ENCODE measurements around the gene ELOVL2. TPM values are rescaled to one million over a fixed set of nuclear protein-coding genes. Genes with fewer than 3 reads are reported as not detected.

The ELOVL2 gene
- total RNA-seq, 4 donors from 2014 or later = 0.40 to 0.87 (median 0.62) TPM; not detected in 1

- no peaks in the 10 kb centered on the region for H3K36me3 ChIP-seq
- peaks cover 23% of the 10 kb centered on the region for H3K27me3 ChIP-seq
- no peak for ATAC-seq
- no peaks in the 10 kb centered on the region for H3K4me1 ChIP-seq
- no peaks in the 10 kb centered on the region for H3K9me3 ChIP-seq
- TF ChIP-seq POLR2A (IDR thresholded peaks at IDR 0.05) (no peak), POLR2AphosphoS5 (IDR thresholded peaks at IDR 0.05) (no peak), EP300 (IDR thresholded peaks at IDR 0.05) (no peak), CTCF (IDR thresholded peaks at IDR 0.05) (no peak)
- 89 to 97% methylated on average over 4 of the region's 4 CpGs for WGBS, 2 donors (ENCODE audit: low coverage in 1 of 2)
- H3K27ac ChIP-seq = no peak overlapping the region
- no peak overlapping the region for H3K4me3 ChIP-seq
These were observed 13.2 kb downstream of the ELOVL2 start for GRCh38 chr6:11030904-11031303.

DNA sequence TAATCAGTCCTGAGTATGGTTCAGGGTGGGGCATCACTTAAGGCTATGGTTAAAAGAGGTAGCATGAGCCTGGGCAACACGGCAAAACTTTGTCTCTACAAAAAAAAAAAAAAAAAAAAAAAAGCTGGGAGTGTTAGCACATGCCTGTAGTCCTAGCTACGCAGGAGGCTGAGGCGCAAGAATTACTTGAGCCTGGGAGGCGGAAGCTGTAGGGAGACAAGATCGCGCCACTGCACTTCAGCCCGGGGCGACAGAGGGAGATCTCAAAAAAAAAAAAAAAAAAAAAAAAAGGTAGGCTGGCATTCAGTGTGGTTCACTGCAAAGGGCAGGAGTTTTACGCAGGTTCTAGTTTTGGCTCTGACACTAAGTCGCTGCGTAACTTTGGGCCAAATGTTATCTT, 15.1 kb downstream of the ELOVL2 start:
- Histone ChIP-seq H3K36me3 (no peaks in the 10 kb centered on the region), H3K27ac (no peak overlapping the region), H3K9me3 (no peaks in the 10 kb centered on the region), H3K4me3 (no peak overlapping the region), H3K4me1 (no peaks in the 10 kb centered on the region), H3K27me3 (peaks cover 17% of the 10 kb centered on the region)
- no peak for TF ChIP-seq POLR2A (IDR thresholded peaks at IDR 0.05)
- TF ChIP-seq EP300 (IDR thresholded peaks at IDR 0.05) = no peak
- WGBS, 2 donors (ENCODE audit: low coverage in 1 of 2) = 94 to 100% methylated on average over 3 to 11 of the region's 11 CpGs
- ATAC-seq = no peak

DNA sequence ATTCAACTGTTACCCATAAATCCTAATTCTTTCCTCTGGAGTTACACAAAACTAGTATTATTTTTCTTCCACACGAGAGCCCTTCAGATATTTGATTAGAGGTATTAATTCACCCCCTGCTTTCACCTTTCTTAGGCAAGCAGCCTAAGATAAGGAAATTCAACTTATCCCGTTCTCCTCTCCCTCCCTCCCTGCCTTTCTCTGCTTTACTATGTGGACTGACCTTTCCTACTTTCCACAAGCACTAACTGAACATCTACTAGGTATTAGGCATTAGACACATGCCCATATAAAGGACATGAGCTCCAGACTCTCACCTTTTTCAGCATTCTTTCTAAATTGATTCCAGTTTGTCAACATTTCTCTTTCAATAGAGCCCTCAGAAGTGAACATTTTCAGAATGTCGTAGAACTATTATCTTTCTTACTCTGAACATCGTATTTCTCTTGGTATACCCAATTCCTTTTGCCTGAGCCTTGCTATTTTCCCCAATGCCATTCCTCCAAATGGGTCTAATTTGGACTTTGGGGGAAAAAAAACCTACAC, 16.5 kb downstream of the ELOVL2 start:
- no peak for TF ChIP-seq POLR2A (IDR thresholded peaks at IDR 0.05)
- TF ChIP-seq EP300 (IDR thresholded peaks at IDR 0.05) = no peak
- TF ChIP-seq CTCF (IDR thresholded peaks at IDR 0.05) = no peak
- TF ChIP-seq POLR2AphosphoS5 (IDR thresholded peaks at IDR 0.05) = no peak
- ATAC-seq = no peak
- WGBS, 2 donors (ENCODE audit: low coverage in 1 of 2) = 90 to 92% methylated on average over 4 of the region's 4 CpGs
- Histone ChIP-seq H3K4me1 (no peaks in the 10 kb centered on the region), H3K9me3 (no peaks in the 10 kb centered on the region), H3K27me3 (peaks cover 17% of the 10 kb centered on the region), H3K36me3 (no peaks in the 10 kb centered on the region), H3K4me3 (no peak overlapping the region), H3K27ac (no peak overlapping the region)

GRCh38 chr6:11025921-11026635, 18.0 kb downstream of the ELOVL2 start:
- TF ChIP-seq POLR2AphosphoS5 (IDR thresholded peaks at IDR 0.05) (no peak), EP300 (IDR thresholded peaks at IDR 0.05) (no peak), POLR2A (IDR thresholded peaks at IDR 0.05) (no peak), CTCF (IDR thresholded peaks at IDR 0.05) (no peak)
- no peak for ATAC-seq
- WGBS, 2 donors (ENCODE audit: low coverage in 1 of 2) = 39 to 51% methylated on average over 9 to 10 of the region's 10 CpGs
- Histone ChIP-seq H3K9me3 (no peaks in the 10 kb centered on the region), H3K4me3 (no peak overlapping the region), H3K27ac (no peak overlapping the region), H3K36me3 (no peaks in the 10 kb centered on the region), H3K4me1 (peaks cover 0 to 13% (median 0%) of the 10 kb centered on the region in 3 donors), H3K27me3 (peaks cover 17% of the 10 kb centered on the region)

GRCh38 chr6:11025130-11025529, 19.0 kb downstream of the ELOVL2 start:
- Histone ChIP-seq H3K27me3 (peaks cover 17% of the 10 kb centered on the region), H3K4me3 (no peak overlapping the region), H3K36me3 (no peaks in the 10 kb centered on the region), H3K27ac (no peak overlapping the region), H3K9me3 (no peaks in the 10 kb centered on the region), H3K4me1 (peaks cover 0 to 21% (median 0%) of the 10 kb centered on the region in 3 donors)
- TF ChIP-seq CTCF (IDR thresholded peaks at IDR 0.05) (no peak), EP300 (IDR thresholded peaks at IDR 0.05) (no peak), POLR2AphosphoS5 (IDR thresholded peaks at IDR 0.05) (no peak), POLR2A (IDR thresholded peaks at IDR 0.05) (no peak)
- WGBS, 2 donors (ENCODE audit: low coverage in 1 of 2) = 80 to 98% methylated on average over 3 of the region's 3 CpGs
- ATAC-seq = no peak
